GM21723 (cell line): ENCODE measurements around the gene PNMA5.

ENCODE experiments used
- ATAC-seq: cut with Tn5 transposase; IDR thresholded peaks from one replicate; pipeline ENCODE4 v1.9.1; 2021; ENCODE audit warnings: mild to moderate bottlenecking, moderate library complexity; ENCODE audit not compliant: unreplicated experiment

Gene PNMA5

DNA sequence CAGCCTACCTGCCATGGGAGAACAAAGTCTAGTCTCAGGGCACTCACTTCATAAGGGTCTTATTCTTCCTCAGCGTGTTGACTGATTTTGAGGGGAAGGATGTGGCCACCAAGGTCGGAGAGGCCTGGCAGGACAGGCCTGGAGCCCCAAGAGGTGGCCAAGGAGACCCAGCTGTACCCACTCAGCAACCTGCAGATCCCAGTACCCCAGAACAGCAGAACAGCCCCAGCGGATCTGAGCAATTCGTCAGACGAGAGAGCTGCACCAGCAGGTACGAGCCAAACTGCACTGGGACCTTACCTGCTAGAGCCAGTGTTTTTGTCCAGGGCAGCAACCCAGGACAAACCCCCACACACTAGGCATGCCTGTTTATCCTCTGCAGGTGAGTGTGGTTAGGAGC is 34.3 kb downstream of the PNMA5 start:
- ATAC-seq = no peak

- peak; percentile 86 for ATAC-seq
These were observed 35.1 kb downstream of the PNMA5 start for GRCh38 chrX:152958524-152959465.

DNA sequence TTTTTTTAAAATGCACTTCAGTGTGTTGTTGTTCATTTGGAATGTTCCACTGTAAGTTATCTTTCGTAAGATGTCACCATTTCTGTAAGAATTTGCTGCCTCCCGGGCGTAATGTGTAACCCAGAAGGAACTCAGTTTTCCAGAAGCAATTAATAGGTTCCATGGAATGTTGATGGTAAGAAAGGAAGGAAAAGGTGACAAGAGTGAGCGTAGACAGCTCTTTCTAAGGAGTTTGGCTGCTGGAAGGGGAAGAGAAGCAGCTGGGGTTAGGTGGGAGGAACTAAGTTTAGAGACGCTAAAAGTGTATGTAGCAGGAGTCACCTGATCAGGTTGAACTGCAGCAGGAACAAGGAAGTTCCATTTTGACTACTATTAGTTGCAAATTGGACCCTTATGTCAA is 35.9 kb downstream of the PNMA5 start:
- ATAC-seq = peak; percentile 59

GRCh38 chrX:152950786-152951185 is 43.1 kb downstream of the PNMA5 start:
- ATAC-seq = no peak

GRCh38 chrX:152949114-152949513 is 44.8 kb downstream of the PNMA5 start:
- no peak for ATAC-seq

- no peak for ATAC-seq
These were observed 47.2 kb downstream of the PNMA5 start for GRCh38 chrX:152946681-152947080.

GRCh38 chrX:152945021-152945979 is 48.6 kb downstream of the PNMA5 start:
- no peak for ATAC-seq

DNA sequence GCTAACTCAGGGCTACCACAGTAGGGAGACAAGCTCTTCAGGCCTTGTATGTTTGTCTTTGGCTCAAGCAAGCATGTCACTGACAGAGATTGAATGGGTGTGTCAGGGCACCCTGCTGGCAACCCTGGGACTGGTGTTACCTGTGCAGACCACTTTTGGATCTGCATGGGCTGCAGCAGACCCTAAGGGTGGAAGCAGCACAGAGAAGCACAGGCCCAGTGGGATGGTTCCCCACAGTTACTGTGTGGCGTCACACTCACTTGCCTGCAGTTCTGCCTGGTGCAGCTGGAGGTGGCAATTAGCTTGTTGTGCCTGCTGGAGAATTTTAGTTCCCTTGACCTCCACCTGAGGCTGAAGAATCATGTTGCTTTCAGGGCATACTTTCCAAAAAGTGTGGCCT is 50.1 kb downstream of the PNMA5 start:
- no peak for ATAC-seq

DNA sequence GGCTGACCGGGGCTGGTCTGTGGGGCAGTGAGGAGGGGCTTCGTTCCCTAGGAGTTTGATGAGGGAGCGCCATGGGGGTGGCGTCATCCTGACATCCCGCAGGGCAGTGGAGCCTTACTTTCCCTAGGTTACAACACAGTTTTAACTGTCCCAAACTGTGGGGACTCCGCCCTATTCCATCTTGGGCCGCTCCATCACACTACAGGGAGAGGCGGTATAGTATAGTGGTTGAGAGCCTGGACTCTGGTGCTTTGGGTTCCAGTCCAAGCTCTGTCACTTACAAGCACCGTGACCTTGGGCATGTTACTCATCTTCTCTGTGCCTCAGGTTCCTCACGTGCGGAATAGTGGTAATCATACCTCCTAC is 51.9 kb downstream of the PNMA5 start:
- ATAC-seq = no peak

- peak; percentile 88 for ATAC-seq
These were observed 52.4 kb downstream of the PNMA5 start for GRCh38 chrX:152941328-152942076.
